Coronary artery (tissue), 2 donors: ENCODE measurements around the gene DGKZ.
A peak's percentile ranks its signal among the peaks of the same experiment; 100 is the strongest.

Source experiments
- DNase-seq: peaks from one replicate; pipeline ENCODE4 v3.0.0-alpha.2; 2017; ENCODE audit warnings: low spot score
- H3K27ac ChIP-seq, 2 donors: fragments of 200-600 bp; sonication (generic); one replicate each; pipeline ENCODE4 v1.5.1; 2016 to 2019
- H3K4me3 ChIP-seq: fragments of 200-600 bp; sonication (generic); 2 replicates; pipeline ENCODE4 v1.5.1; 2016; ENCODE audit warnings: mild to moderate bottlenecking, moderate library complexity
- TF ChIP-seq, protein P1 (sequence below): fragments of 200-600 bp; sonication (generic); IDR thresholded peaks from one replicate; pipeline ENCODE4 v1.5.1; 2019; ENCODE audit warnings: antibody characterized with exemption

DGKZ gene

DNA sequence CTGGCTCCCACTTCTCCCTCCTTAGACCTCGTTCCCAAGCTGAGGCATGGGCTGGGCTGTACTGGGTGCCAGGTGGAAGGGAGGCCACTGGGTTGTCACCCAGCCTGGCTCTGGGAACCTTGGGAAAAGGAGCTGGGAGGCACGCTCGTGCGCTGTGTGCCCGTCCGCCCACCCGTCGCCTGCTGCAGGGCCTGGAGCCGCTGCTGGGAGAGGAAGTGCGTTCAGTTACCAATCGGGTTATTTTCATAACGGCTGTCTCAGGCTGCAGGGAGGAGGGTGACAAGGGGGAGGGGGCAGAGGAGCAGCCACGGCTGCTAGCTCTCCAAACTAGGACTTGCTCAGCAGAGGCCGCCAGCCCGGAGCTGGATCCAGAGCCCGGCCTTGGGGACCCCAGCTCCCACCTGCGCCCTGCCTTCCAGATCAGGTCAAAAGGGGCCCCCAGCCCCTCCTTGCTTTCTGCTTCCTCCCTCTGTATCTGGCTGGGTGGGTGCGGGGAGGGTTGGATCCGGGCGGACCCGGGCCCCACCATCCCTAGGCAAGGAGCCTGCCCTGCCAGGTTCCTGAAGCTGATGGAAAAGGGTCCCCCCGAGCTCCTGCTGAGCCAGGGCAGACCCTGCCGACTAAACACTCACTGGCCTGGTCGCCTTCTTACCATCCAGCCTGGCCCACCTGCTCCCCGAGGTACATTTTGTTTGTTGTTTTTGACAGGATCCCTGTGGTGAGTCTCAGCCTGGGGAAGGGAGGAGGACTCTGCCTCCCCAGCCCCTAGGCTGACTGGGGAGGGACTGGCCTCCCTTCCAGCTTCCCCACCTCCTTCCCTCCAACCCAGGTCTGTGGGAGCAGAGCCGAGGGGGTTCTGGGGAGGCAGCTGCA lies 14.3 kb downstream of the DGKZ start:
- Histone ChIP-seq H3K4me3 (peak overlapping the region; percentile 51), H3K27ac (peak overlapping the region; percentile 60 to 86)
- TF ChIP-seq, protein P1, sequence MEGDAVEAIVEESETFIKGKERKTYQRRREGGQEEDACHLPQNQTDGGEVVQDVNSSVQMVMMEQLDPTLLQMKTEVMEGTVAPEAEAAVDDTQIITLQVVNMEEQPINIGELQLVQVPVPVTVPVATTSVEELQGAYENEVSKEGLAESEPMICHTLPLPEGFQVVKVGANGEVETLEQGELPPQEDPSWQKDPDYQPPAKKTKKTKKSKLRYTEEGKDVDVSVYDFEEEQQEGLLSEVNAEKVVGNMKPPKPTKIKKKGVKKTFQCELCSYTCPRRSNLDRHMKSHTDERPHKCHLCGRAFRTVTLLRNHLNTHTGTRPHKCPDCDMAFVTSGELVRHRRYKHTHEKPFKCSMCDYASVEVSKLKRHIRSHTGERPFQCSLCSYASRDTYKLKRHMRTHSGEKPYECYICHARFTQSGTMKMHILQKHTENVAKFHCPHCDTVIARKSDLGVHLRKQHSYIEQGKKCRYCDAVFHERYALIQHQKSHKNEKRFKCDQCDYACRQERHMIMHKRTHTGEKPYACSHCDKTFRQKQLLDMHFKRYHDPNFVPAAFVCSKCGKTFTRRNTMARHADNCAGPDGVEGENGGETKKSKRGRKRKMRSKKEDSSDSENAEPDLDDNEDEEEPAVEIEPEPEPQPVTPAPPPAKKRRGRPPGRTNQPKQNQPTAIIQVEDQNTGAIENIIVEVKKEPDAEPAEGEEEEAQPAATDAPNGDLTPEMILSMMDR: no peak
- DNase-seq: no peak

DNA sequence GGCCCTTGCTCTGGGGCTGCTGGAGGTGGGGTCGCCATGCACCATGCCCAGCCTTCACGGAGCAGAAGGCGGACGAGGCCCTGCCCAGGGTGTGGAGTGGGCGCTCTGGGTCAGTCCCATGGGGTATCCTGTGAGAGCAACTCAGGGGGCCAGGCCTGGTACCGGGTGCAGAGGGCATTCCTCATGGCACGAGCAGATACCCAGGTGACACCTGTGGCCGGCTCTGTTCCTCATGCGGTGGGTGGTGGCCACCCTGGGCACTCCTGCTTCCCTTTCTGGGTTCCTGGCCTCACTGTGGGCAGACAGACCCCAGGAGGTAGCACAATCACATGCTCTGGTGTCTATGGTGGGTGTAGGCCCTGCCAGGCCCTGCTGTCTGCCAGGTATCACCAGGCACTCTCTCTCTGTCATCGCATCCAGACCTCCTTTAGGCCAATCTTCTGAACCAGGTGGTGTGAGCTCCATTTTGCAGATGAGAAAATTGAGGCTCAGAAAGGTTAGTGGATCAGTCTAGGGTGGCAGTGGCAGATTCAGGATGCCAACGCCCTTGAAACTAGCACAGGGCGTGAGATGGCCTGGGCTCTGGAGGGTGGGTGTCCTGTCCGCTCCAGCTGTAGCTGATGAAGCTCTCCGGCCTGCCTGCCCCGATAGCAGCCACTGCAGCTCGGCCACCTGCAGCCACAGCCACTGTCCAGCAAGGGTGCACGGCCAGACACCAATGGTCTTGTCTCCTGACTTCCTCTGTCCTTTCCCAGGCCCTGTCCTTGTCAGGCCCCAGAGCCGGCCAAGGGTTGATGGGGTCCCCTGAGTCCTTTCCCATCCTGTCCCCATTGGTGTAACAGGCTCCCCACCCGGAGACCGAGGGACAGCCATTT lies 15.1 kb downstream of the DGKZ start:
- Histone ChIP-seq H3K4me3 (peak overlapping the region; percentile 51), H3K27ac (peak overlapping the region in 1 of 2 donors; percentile 86)
- TF ChIP-seq, protein P1: no peak
- DNase-seq: no peak

DNA sequence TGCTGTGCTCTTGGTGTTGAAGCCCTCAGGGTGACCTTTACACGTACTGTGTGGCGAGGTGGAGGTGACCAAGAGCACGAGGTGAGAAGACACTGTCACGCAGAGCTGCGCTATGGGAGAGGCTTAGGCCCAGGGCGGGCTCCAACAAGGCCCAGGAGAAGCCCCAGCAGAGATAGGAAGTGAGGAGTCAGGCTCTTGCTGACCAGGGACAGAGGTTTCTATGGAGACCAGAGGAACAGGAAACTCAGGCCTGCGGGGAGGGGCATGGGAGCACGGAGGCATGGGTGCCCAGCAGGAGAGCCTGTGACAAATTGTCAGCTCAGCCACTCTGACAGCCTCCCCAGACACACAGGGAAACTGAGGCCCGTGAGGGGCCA lies 15.8 kb downstream of the DGKZ start:
- TF ChIP-seq, protein P1: no peak
- Histone ChIP-seq H3K27ac (peak overlapping the region in 1 of 2 donors; percentile 86), H3K4me3 (peak overlapping the region; percentile 51)
- no peak for DNase-seq

DNA sequence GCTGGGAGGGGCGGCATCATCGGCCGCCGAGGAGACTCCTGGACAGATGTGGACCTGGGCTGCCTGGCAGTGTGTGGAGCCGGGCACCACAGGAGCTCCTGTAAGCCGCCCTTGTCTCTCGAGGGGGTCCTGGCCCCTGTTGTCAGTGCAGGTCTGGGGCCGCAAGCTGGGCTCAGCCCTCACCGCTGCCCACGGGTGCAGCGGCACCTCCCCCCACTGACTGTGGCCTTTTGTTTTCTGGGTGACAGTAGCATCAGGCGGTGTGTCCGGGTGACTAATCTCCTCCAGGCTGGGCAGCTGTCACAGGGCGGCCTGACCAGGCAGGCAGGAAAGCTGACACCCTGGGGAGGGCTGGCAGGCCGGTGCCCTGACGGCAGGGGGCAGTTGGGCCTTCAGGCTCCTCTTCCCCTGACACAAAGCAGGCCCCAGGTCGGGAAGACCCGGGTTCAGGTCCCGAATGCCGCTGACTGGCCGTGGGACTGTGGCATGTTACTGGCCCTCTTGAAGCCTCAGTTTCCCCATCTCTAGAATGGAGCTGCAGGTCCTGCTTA lies 16.3 kb downstream of the DGKZ start:
- Histone ChIP-seq H3K27ac (peak overlapping the region in 1 of 2 donors; percentile 86), H3K4me3 (no peak overlapping the region)
- TF ChIP-seq, protein P1: no peak
- no peak for DNase-seq

DNA sequence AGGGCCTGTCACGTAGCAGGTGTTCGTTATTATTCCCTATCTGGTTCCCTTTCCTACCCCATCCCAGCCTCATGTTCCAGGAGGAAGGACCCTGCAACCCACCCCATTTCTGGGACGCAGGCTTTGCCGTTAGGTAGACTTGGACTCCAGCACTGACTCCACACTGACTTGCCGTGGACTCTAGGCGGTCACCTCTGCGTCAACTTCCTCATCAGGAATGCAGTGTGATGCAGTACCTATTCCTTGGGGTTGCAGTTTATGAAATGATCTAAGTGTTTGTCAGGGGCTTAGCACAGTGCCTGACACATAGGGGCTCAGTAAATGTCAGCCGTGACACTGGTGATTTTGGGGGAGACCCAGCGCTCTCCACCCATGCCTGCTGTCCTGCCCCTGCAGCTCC lies 16.8 kb downstream of the DGKZ start:
- H3K4me3 ChIP-seq: no peak overlapping the region
- H3K27ac ChIP-seq: peak overlapping the region in 1 of 2 donors; percentile 86
- TF ChIP-seq, protein P1: no peak
- DNase-seq: no peak

DNA sequence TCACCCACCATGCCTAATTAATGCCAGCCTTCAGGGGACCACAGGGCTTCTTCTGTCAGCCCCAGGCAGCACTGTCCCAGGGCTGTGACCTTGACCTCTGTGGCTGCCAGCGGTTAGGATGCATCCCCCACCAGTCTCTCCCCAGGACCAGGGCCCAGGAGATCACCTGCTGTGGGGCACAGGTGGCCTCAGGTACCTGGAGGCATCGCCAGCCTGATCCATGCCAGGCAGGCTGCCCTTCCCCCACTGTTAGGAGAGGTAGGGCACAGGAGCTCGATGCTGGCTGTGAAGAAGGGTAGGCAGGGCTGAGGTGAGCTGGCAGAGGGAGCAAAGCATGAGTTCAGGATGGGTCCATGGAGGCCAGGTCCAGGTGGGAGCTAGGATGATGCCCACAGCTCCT lies 17.5 kb downstream of the DGKZ start:
- no peak overlapping the region for H3K4me3 ChIP-seq
- no peak overlapping the region for H3K27ac ChIP-seq

More for the DNA sequence above, 17.5 kb downstream of the DGKZ start:
- TF ChIP-seq, protein P1: no peak
- no peak for DNase-seq
